OCI-LY3 (cell line): ENCODE results near the gene FHOD1.

Experiments
- CTCF ChIP-seq: fragments of 200-600, 300-600 bp; sonication (generic); IDR thresholded peaks from 2 replicates; pipeline ENCODE4 v1.5.1; 2014; ENCODE audit warnings: antibody characterized with exemption, low read length, low read depth
- EZH2phosphoT487 ChIP-seq: fragments of 200-600 bp; shearing (Covaris generic); IDR thresholded peaks from 2 replicates; pipeline ENCODE4 v1.6.1; 2018; ENCODE audit warnings: antibody characterized with exemption, mixed run types, low read depth

GRCh38 chr16:67238806-67239470 is 8.3 kb downstream of the FHOD1 start:
- TF ChIP-seq CTCF, result no peak
- no peak for TF ChIP-seq EZH2phosphoT487
